Endodermal cell (in vitro differentiated cells): ENCODE results near the gene TPH2. TPM values are rescaled to one million over a fixed set of nuclear protein-coding genes. Genes with fewer than 3 reads are reported as not detected.
A peak's percentile ranks its signal among the peaks of the same experiment; 100 is the strongest.

Source experiments
- DNase-seq: peaks from one replicate; pipeline ENCODE4 v3.0.0-alpha.2; 2017
- H3K27ac ChIP-seq: 2 replicates; pipeline ENCODE4 v1.5.1; 2013; ENCODE audit warnings: mild to moderate bottlenecking, low read depth, low read length, moderate library complexity
- H3K27me3 ChIP-seq: 2 replicates; pipeline ENCODE4 v1.6.1; 2013; ENCODE audit warnings: mild to moderate bottlenecking, low read length, moderate library complexity; ENCODE audit not compliant: insufficient read depth, control insufficient read depth, poor library complexity, severe bottlenecking
- H3K36me3 ChIP-seq: 2 replicates; pipeline ENCODE4 v1.7.0; 2013; ENCODE audit warnings: mild to moderate bottlenecking, low read length, moderate library complexity; ENCODE audit not compliant: control insufficient read depth, insufficient read depth
- H3K4me1 ChIP-seq: one replicate; pipeline ENCODE4 v1.7.0; 2013; ENCODE audit warnings: low read length; ENCODE audit not compliant: control insufficient read depth, insufficient read depth
- H3K4me3 ChIP-seq: 2 replicates; pipeline ENCODE4 v1.5.1; 2013; ENCODE audit warnings: mild to moderate bottlenecking, low read length, moderate library complexity
- H3K9ac ChIP-seq: 2 replicates; pipeline ENCODE4 v1.6.1; 2013; ENCODE audit warnings: mild to moderate bottlenecking, low read length, moderate library complexity; ENCODE audit not compliant: poor library complexity, severe bottlenecking; ENCODE audit errors: extremely low read depth
- H3K9me3 ChIP-seq: 2 replicates; pipeline ENCODE4 v1.6.1; 2013; ENCODE audit warnings: mild to moderate bottlenecking, low read length, moderate library complexity; ENCODE audit not compliant: control insufficient read depth
- H3K27ac Mint-ChIP-seq: 2 replicates; pipeline ENCODE4 v1.8.0; 2020; ENCODE audit warnings: mixed read lengths
- H3K27me3 Mint-ChIP-seq: 2 replicates; pipeline ENCODE4 v1.8.0; 2021; ENCODE audit warnings: mild to moderate bottlenecking, mixed read lengths; ENCODE audit not compliant: insufficient read depth
- H3K36me3 Mint-ChIP-seq: 2 replicates; pipeline ENCODE4 v1.8.0; 2020; ENCODE audit warnings: low read depth, mixed read lengths
- H3K4me1 Mint-ChIP-seq: 2 replicates; pipeline ENCODE4 v1.8.0; 2020; ENCODE audit warnings: mixed read lengths
- H3K4me3 Mint-ChIP-seq: 2 replicates; pipeline ENCODE4 v1.8.0; 2020; ENCODE audit warnings: mild to moderate bottlenecking, moderate library complexity, mixed read lengths
- H3K9me3 Mint-ChIP-seq: 2 replicates; pipeline ENCODE4 v1.8.0; 2020; ENCODE audit warnings: mild to moderate bottlenecking, mixed read lengths
- CTCF ChIP-seq: fragments of 200-600 bp; sonication (generic); conservative IDR thresholded peaks from 2 replicates; pipeline ENCODE4 v1.5.0; 2021; ENCODE audit warnings: antibody characterized with exemption, mild to moderate bottlenecking
- WGBS, 2 experiments: methylation state at CpG; one replicate each; pipeline versions ENCODE4 v1.1.5 to v1.1.7; 2013; ENCODE audit warnings: missing lambda C conversion rate in 2 of 2, mixed read lengths in 1 of 2; ENCODE audit not compliant: insufficient coverage in 1 of 2, insufficient read length in 1 of 2; 5-methylcytosine and 5-hydroxymethylcytosine counted together
- total RNA-seq, 2 donors: library from RNA; stranded (reverse); fragmentation: NEBNext Ultra II Directional in 1 of 2; extraction: Animal tissue kit (Norgen Biotek cat#: 25700) in 1 of 2; gene quantifications; 2 replicates in 1 of 2; 3 replicates in 1 of 2; pipeline ENCODE4 v1.2.1, GENCODE V29; 2021

TPH2 gene
- total RNA-seq, 2 donors from 2014 or later, result 0.11 TPM; not detected in 1

- Mint-ChIP-seq H3K27me3 (peaks cover 9% of the 10 kb centered on the region), H3K4me3 (no peak overlapping the region), H3K9me3 (no peaks in the 10 kb centered on the region), H3K27ac (peak overlapping the region; percentile 18), H3K4me1 (peaks cover 62% of the 10 kb centered on the region), H3K36me3 (no peaks in the 10 kb centered on the region)
- no peak overlapping the region for H3K27ac ChIP-seq
- 9 to 38% methylated on average over 1 to 3 of the region's 3 CpGs for WGBS, 2 experiments
- DNase-seq, result no peak
- H3K4me3 ChIP-seq, result no peak overlapping the region
- TF ChIP-seq CTCF, result no peak
- no peaks in the 10 kb centered on the region for H3K9me3 ChIP-seq
- H3K27me3 ChIP-seq, result no peaks in the 10 kb centered on the region
- H3K4me1 ChIP-seq, result peaks cover 6% of the 10 kb centered on the region
- H3K36me3 ChIP-seq, result no peaks in the 10 kb centered on the region
- no peak overlapping the region for H3K9ac ChIP-seq
Measured at GRCh38 chr12:71949646-71950045, 11.0 kb downstream of the TPH2 start.

GRCh38 chr12:71950404-71950803, 11.8 kb downstream of the TPH2 start:
- H3K36me3 ChIP-seq, result no peaks in the 10 kb centered on the region
- H3K4me1 ChIP-seq, result peaks cover 6% of the 10 kb centered on the region
- H3K4me1 Mint-ChIP-seq, result peaks cover 62% of the 10 kb centered on the region
- no peak for TF ChIP-seq CTCF
- no peaks in the 10 kb centered on the region for H3K36me3 Mint-ChIP-seq
- no peaks in the 10 kb centered on the region for H3K9me3 ChIP-seq
- no peak overlapping the region for H3K27ac ChIP-seq
- no peak overlapping the region for H3K4me3 Mint-ChIP-seq
- DNase-seq, result no peak
- H3K4me3 ChIP-seq, result no peak overlapping the region
- peaks cover 9% of the 10 kb centered on the region for H3K27me3 Mint-ChIP-seq
- no peak overlapping the region for H3K9ac ChIP-seq
- H3K9me3 Mint-ChIP-seq, result no peaks in the 10 kb centered on the region
- 88% methylated on average over 4 of the region's 4 CpGs; no CpG with 5 or more reads in 1 of the 2 experiments for WGBS, 2 experiments
- H3K27me3 ChIP-seq, result no peaks in the 10 kb centered on the region
- H3K27ac Mint-ChIP-seq, result no peak overlapping the region

- WGBS, 2 experiments, result 89 to 90% methylated on average over 3 to 4 of the region's 4 CpGs
Measured at GRCh38 chr12:71950819-71951218, 12.2 kb downstream of the TPH2 start.

More at GRCh38 chr12:71950819-71951218, 12.2 kb downstream of the TPH2 start:
- Mint-ChIP-seq H3K4me1 (peaks cover 63% of the 10 kb centered on the region), H3K4me3 (no peak overlapping the region), H3K9me3 (no peaks in the 10 kb centered on the region), H3K36me3 (no peaks in the 10 kb centered on the region), H3K27me3 (peaks cover 9% of the 10 kb centered on the region), H3K27ac (no peak overlapping the region)
- Histone ChIP-seq H3K27me3 (no peaks in the 10 kb centered on the region), H3K4me3 (no peak overlapping the region), H3K4me1 (peaks cover 6% of the 10 kb centered on the region), H3K27ac (no peak overlapping the region), H3K36me3 (no peaks in the 10 kb centered on the region), H3K9ac (no peak overlapping the region), H3K9me3 (no peaks in the 10 kb centered on the region)
- DNase-seq, result no peak
- TF ChIP-seq CTCF, result no peak
